ENCODE data around the gene TCP11L2. TPM values are rescaled to one million over a fixed set of nuclear protein-coding genes. Genes with fewer than 3 reads are reported as not detected.

The TCP11L2 gene
- total RNA-seq, 1 donor from 2014 or later, result 22.0 TPM

GRCh38 chr12:106255952-106256351 lies 46.6 kb upstream of the TCP11L2 start:
- Histone ChIP-seq H4K20me1 (ENCODE audit: insufficient read depth, low read length) (no peaks in the 10 kb centered on the region), H2AFZ (ENCODE audit: low read depth, low read length) (no peak overlapping the region), H3K79me2 (ENCODE audit: insufficient read depth, low read length) (no peaks in the 10 kb centered on the region), H3K4me2 (ENCODE audit: low read length) (no peak overlapping the region), H3K27ac (ENCODE audit: low read depth, low read length) (no peak overlapping the region), H3K9ac (ENCODE audit: low read length) (no peak overlapping the region), H3K36me3 (ENCODE audit: insufficient read depth, low read length) (no peaks in the 10 kb centered on the region), H3K4me3 (ENCODE audit: insufficient read depth, low read depth, low read length) (no peak overlapping the region), H3K4me1 (ENCODE audit: insufficient read depth, low read length) (no peaks in the 10 kb centered on the region), H3K27me3 (ENCODE audit: insufficient read depth, low read length) (no peaks in the 10 kb centered on the region), H3K9me3 (ENCODE audit: insufficient read depth, low read depth, low read length) (no peaks in the 10 kb centered on the region)
- Mint-ChIP-seq H3K4me1 (ENCODE audit: low read depth, unreplicated experiment) (peaks cover 10% of the 10 kb centered on the region), H3K9me3 (ENCODE audit: unreplicated experiment) (no peaks in the 10 kb centered on the region), H3K27ac (ENCODE audit: unreplicated experiment) (no peak overlapping the region), H3K27me3 (ENCODE audit: low read depth, unreplicated experiment) (peaks cover 4% of the 10 kb centered on the region), H3K4me3 (ENCODE audit: unreplicated experiment) (no peak overlapping the region), H3K36me3 (ENCODE audit: low read depth, unreplicated experiment) (no peaks in the 10 kb centered on the region)
- TF ChIP-seq EZH2 (IDR thresholded peaks at IDR 0.05; ENCODE audit: insufficient read depth, low read length) (no peak), CTCF (IDR thresholded peaks at IDR 0.05; ENCODE audit: insufficient read depth, low read depth, low read length) (no peak)
- no peak for FAIRE-seq
- DNase-seq (ENCODE audit: low read depth), result no peak

- no peaks in the 10 kb centered on the region for H3K36me3 ChIP-seq (ENCODE audit: insufficient read depth, low read length)
- FAIRE-seq (no peak), DNase-seq (ENCODE audit: low read depth) (no peak)
- no peak overlapping the region for H3K4me2 ChIP-seq (ENCODE audit: low read length)
- no peaks in the 10 kb centered on the region for H3K79me2 ChIP-seq (ENCODE audit: insufficient read depth, low read length)
- H3K4me1 ChIP-seq (ENCODE audit: insufficient read depth, low read length), result no peaks in the 10 kb centered on the region
- no peak overlapping the region for H2AFZ ChIP-seq (ENCODE audit: low read depth, low read length)
- H3K27ac Mint-ChIP-seq (ENCODE audit: unreplicated experiment), result no peak overlapping the region
- no peak overlapping the region for H3K4me3 ChIP-seq (ENCODE audit: insufficient read depth, low read depth, low read length)
- H3K4me1 Mint-ChIP-seq (ENCODE audit: low read depth, unreplicated experiment), result peaks cover 6% of the 10 kb centered on the region
- H4K20me1 ChIP-seq (ENCODE audit: insufficient read depth, low read length), result no peaks in the 10 kb centered on the region
- no peak overlapping the region for H3K4me3 Mint-ChIP-seq (ENCODE audit: unreplicated experiment)
- H3K27me3 ChIP-seq (ENCODE audit: insufficient read depth, low read length), result no peaks in the 10 kb centered on the region
- H3K9me3 Mint-ChIP-seq (ENCODE audit: unreplicated experiment), result no peaks in the 10 kb centered on the region
- H3K36me3 Mint-ChIP-seq (ENCODE audit: low read depth, unreplicated experiment), result no peaks in the 10 kb centered on the region
- peaks cover 4% of the 10 kb centered on the region for H3K27me3 Mint-ChIP-seq (ENCODE audit: low read depth, unreplicated experiment)
- no peak overlapping the region for H3K9ac ChIP-seq (ENCODE audit: low read length)
- no peaks in the 10 kb centered on the region for H3K9me3 ChIP-seq (ENCODE audit: insufficient read depth, low read depth, low read length)
- no peak for TF ChIP-seq CTCF (IDR thresholded peaks at IDR 0.05; ENCODE audit: insufficient read depth, low read depth, low read length)
- no peak for TF ChIP-seq EZH2 (IDR thresholded peaks at IDR 0.05; ENCODE audit: insufficient read depth, low read length)
- no peak overlapping the region for H3K27ac ChIP-seq (ENCODE audit: low read depth, low read length)
Observed at GRCh38 chr12:106256524-106256923, 46.0 kb upstream of the TCP11L2 start.

- Histone ChIP-seq H3K27me3 (ENCODE audit: insufficient read depth, low read length) (no peaks in the 10 kb centered on the region), H3K79me2 (ENCODE audit: insufficient read depth, low read length) (no peaks in the 10 kb centered on the region), H3K4me3 (ENCODE audit: insufficient read depth, low read depth, low read length) (no peak overlapping the region), H2AFZ (ENCODE audit: low read depth, low read length) (no peak overlapping the region), H3K9ac (ENCODE audit: low read length) (no peak overlapping the region), H3K4me2 (ENCODE audit: low read length) (no peak overlapping the region), H3K4me1 (ENCODE audit: insufficient read depth, low read length) (no peaks in the 10 kb centered on the region), H3K9me3 (ENCODE audit: insufficient read depth, low read depth, low read length) (no peaks in the 10 kb centered on the region), H4K20me1 (ENCODE audit: insufficient read depth, low read length) (no peaks in the 10 kb centered on the region), H3K36me3 (ENCODE audit: insufficient read depth, low read length) (no peaks in the 10 kb centered on the region), H3K27ac (ENCODE audit: low read depth, low read length) (no peak overlapping the region)
- peaks cover 4% of the 10 kb centered on the region for H3K27me3 Mint-ChIP-seq (ENCODE audit: low read depth, unreplicated experiment)
- H3K4me3 Mint-ChIP-seq (ENCODE audit: unreplicated experiment), result no peak overlapping the region
- no peak for TF ChIP-seq CTCF (IDR thresholded peaks at IDR 0.05; ENCODE audit: insufficient read depth, low read depth, low read length)
- FAIRE-seq (no peak), DNase-seq (ENCODE audit: low read depth) (no peak)
- H3K27ac Mint-ChIP-seq (ENCODE audit: unreplicated experiment), result no peak overlapping the region
- no peaks in the 10 kb centered on the region for H3K36me3 Mint-ChIP-seq (ENCODE audit: low read depth, unreplicated experiment)
- H3K4me1 Mint-ChIP-seq (ENCODE audit: low read depth, unreplicated experiment), result no peaks in the 10 kb centered on the region
- no peaks in the 10 kb centered on the region for H3K9me3 Mint-ChIP-seq (ENCODE audit: unreplicated experiment)
Observed at GRCh38 chr12:106258226-106258625, 44.3 kb upstream of the TCP11L2 start.

Measured in astrocyte (in vitro differentiated cells and primary cell).